Neural progenitor cell (in vitro differentiated cells): ENCODE measurements around the gene IFI30. TPM values are rescaled to one million over a fixed set of nuclear protein-coding genes. Genes with fewer than 3 reads are reported as not detected.
A peak's percentile ranks its signal among the peaks of the same experiment; 100 is the strongest.

Source experiments
- DNase-seq: peaks from one replicate; pipeline ENCODE4 v3.0.0-alpha.2; 2016; ENCODE audit warnings: low spot score
- H2AFZ ChIP-seq: fragments of 200-600 bp; sonication (generic); replicated peaks from 2 replicates; pipeline ENCODE4 v1.6.1; 2016; ENCODE audit warnings: antibody characterized with exemption
- H3F3A ChIP-seq: fragments of 200-600 bp; sonication (generic); 2 replicates; pipeline ENCODE4 v1.6.1; 2016; ENCODE audit warnings: antibody characterized with exemption, low read depth
- H3K27ac ChIP-seq: fragments of 200-600 bp; sonication (generic); 2 replicates; pipeline ENCODE4 v1.5.1; 2016; ENCODE audit warnings: mild to moderate bottlenecking
- H3K27me3 ChIP-seq: fragments of 200-600 bp; sonication (generic); 2 replicates; pipeline ENCODE4 v1.6.1; 2016; ENCODE audit warnings: mild to moderate bottlenecking, moderate library complexity
- H3K36me3 ChIP-seq: fragments of 200-600 bp; sonication (generic); 2 replicates; pipeline ENCODE4 v1.5.1; 2016
- H3K4me1 ChIP-seq: fragments of 200-600 bp; sonication (generic); 2 replicates; pipeline ENCODE4 v1.6.1; 2016; ENCODE audit warnings: mixed run types
- H3K4me2 ChIP-seq: fragments of 200-600 bp; sonication (generic); 2 replicates; pipeline ENCODE4 v1.6.1; 2016
- H3K4me3 ChIP-seq: fragments of 200-600 bp; sonication (generic); 2 replicates; pipeline ENCODE4 v1.5.1; 2016
- H3K79me2 ChIP-seq: fragments of 200-600 bp; sonication (generic); 2 replicates; pipeline ENCODE4 v1.6.1; 2016; ENCODE audit warnings: low read depth
- H3K9ac ChIP-seq: fragments of 200-600 bp; sonication (generic); 2 replicates; pipeline ENCODE4 v1.6.1; 2016
- H3K9me3 ChIP-seq: fragments of 200-600 bp; sonication (generic); 2 replicates; pipeline ENCODE4 v1.5.1; 2016; ENCODE audit warnings: low read depth
- H4K20me1 ChIP-seq: fragments of 200-600 bp; sonication (generic); 2 replicates; pipeline ENCODE4 v1.6.1; 2016; ENCODE audit warnings: low read depth
- H3K27ac Mint-ChIP-seq: 3 replicates; pipeline ENCODE4 v1.8.0; 2021; ENCODE audit warnings: mixed read lengths
- H3K27me3 Mint-ChIP-seq: 2 replicates; pipeline ENCODE4 v1.8.0; 2022; ENCODE audit warnings: low read depth, mild to moderate bottlenecking, inconsistent platforms, moderate library complexity, mixed read lengths; ENCODE audit not compliant: insufficient read depth
- H3K36me3 Mint-ChIP-seq: 3 replicates; pipeline ENCODE4 v1.8.0; 2021; ENCODE audit warnings: mixed read lengths
- H3K4me1 Mint-ChIP-seq: 3 replicates; pipeline ENCODE4 v1.8.0; 2021; ENCODE audit warnings: mixed read lengths
- H3K4me3 Mint-ChIP-seq: 3 replicates; pipeline ENCODE4 v1.8.0; 2021; ENCODE audit warnings: mild to moderate bottlenecking, moderate library complexity, mixed read lengths
- H3K9me3 Mint-ChIP-seq: 3 replicates; pipeline ENCODE4 v1.8.0; 2020; ENCODE audit warnings: mixed read lengths
- EZH2 ChIP-seq: fragments of 200-600 bp; sonication (generic); IDR thresholded peaks from 2 replicates; pipeline ENCODE4 v1.6.1; 2017; ENCODE audit warnings: antibody characterized with exemption, mild to moderate bottlenecking, moderate library complexity
- EZH2phosphoT487 ChIP-seq: fragments of 200-600 bp; sonication (generic); IDR thresholded peaks from 2 replicates; pipeline ENCODE4 v1.6.1; 2017; ENCODE audit warnings: antibody characterized with exemption
- total RNA-seq: library from RNA; depleted of rRNA; stranded (reverse); fragments of >200 nt; gene quantifications from 2 replicates; pipeline ENCODE4 v1.2.3, GENCODE V29; 2015; ENCODE audit warnings: low replicate concordance
- TF ChIP-seq, protein P1 (sequence below): fragments of 200-600 bp; sonication (generic); IDR thresholded peaks from 2 replicates; pipeline ENCODE4 v1.5.1; 2017; ENCODE audit warnings: antibody characterized with exemption, mild to moderate bottlenecking

The IFI30 gene
- total RNA-seq, 1 donor from 2014 or later: not detected

DNA sequence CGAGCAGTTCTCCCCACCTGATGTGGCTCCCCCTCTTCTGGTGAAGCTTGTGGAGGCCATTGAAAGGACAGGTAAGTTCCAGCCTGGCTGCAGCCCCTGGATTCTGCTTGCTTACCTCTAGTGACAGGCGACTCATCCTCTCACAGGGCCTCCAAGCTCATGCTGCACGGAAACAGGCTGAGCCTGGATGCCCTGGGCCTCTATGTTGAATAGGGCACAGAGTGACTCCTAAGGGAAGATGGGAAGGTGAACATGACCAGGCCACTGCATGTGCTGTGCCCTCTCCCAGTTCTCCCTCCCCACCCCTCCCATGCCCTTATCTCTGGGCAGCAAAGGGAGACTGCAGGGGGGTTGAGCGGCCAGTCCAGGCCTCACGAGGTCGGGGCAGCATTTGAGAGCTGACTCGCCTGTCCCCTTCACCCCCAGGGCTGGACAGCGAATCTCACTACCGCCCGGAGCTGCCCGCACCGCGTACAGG lies 13.1 kb upstream of the IFI30 start:
- Histone ChIP-seq H3K36me3 (no peaks in the 10 kb centered on the region), H3K27ac (no peak overlapping the region), H3K4me3 (no peak overlapping the region), H3K4me2 (peak overlapping the region; percentile 60), H3K27me3 (no peaks in the 10 kb centered on the region), H4K20me1 (peaks cover 17% of the 10 kb centered on the region), H3K9ac (no peak overlapping the region), H3K4me1 (peaks cover 14% of the 10 kb centered on the region), H3K79me2 (peaks cover 4% of the 10 kb centered on the region), H3F3A (peaks cover 20% of the 10 kb centered on the region), H3K9me3 (no peaks in the 10 kb centered on the region), H2AFZ (no peak overlapping the region)
- H3K4me3 Mint-ChIP-seq: no peak overlapping the region
- TF ChIP-seq EZH2phosphoT487 (no peak), EZH2 (no peak)
- TF ChIP-seq, protein P1, sequence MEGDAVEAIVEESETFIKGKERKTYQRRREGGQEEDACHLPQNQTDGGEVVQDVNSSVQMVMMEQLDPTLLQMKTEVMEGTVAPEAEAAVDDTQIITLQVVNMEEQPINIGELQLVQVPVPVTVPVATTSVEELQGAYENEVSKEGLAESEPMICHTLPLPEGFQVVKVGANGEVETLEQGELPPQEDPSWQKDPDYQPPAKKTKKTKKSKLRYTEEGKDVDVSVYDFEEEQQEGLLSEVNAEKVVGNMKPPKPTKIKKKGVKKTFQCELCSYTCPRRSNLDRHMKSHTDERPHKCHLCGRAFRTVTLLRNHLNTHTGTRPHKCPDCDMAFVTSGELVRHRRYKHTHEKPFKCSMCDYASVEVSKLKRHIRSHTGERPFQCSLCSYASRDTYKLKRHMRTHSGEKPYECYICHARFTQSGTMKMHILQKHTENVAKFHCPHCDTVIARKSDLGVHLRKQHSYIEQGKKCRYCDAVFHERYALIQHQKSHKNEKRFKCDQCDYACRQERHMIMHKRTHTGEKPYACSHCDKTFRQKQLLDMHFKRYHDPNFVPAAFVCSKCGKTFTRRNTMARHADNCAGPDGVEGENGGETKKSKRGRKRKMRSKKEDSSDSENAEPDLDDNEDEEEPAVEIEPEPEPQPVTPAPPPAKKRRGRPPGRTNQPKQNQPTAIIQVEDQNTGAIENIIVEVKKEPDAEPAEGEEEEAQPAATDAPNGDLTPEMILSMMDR: no peak
- H3K27ac Mint-ChIP-seq: peak overlapping the region; percentile 85
- peaks cover 10% of the 10 kb centered on the region for H3K36me3 Mint-ChIP-seq
- no peaks in the 10 kb centered on the region for H3K9me3 Mint-ChIP-seq
- peaks cover 7% of the 10 kb centered on the region for H3K27me3 Mint-ChIP-seq
- DNase-seq: no peak
- peaks cover 21% of the 10 kb centered on the region for H3K4me1 Mint-ChIP-seq

DNA sequence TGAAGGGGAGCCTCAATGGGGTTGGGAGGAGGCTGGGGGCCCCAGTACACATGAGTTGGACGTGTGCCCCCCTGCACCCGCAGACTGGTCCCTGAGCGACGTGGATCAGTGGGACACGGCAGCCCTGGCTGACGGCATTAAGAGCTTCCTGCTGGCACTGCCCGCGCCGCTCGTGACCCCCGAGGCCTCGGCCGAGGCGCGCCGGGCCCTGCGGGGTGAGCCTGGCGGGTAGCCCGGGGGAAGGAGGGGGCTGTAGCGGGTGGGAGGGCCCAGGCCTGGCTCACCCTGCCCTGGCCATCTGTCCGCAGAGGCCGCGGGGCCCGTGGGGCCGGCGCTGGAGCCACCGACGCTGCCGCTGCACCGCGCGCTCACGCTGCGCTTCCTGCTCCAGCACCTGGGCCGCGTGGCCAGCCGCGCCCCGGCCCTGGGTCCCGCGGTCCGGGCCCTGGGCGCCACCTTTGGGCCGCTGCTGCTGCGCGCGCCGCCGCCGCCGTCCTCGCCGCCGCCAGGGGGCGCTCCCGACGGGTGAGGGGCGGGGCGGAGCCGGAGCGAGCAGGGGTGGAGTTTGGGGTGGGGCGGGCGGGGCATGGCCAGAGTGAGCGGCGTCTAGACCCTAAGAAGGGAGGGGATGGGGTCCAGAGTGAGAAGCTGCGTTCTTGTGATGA lies 12.5 kb upstream of the IFI30 start:
- DNase-seq: peak; percentile 88

DNA sequence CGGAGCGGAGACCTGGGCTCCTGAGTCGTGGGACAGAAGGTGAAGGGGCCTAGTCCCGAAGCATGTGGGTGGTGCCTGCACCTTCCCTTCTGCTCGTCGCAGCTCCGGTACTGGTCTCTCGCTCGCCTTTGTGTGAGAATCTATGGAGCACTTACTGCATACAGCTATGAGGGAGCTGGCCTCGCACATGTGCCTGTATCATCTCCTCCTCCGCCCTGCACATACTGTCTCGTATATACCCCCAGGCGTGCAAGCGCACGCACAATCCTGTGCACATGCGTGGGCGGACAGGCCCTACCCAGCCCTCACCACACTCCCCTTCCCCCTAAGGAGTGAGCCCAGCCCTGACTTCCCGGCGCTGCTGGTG lies 12.0 kb upstream of the IFI30 start:
- Mint-ChIP-seq H3K27ac (no peak overlapping the region), H3K4me3 (peak overlapping the region; percentile 57), H3K9me3 (no peaks in the 10 kb centered on the region), H3K4me1 (peaks cover 15% of the 10 kb centered on the region), H3K27me3 (peaks cover 7% of the 10 kb centered on the region), H3K36me3 (peaks cover 12% of the 10 kb centered on the region)
- H3K79me2 ChIP-seq: peaks cover 4% of the 10 kb centered on the region
- H3K4me1 ChIP-seq: peaks cover 14% of the 10 kb centered on the region
- H3K4me2 ChIP-seq: peak overlapping the region; percentile 48
- no peak overlapping the region for H3K4me3 ChIP-seq
- peaks cover 19% of the 10 kb centered on the region for H3F3A ChIP-seq
- TF ChIP-seq, protein P1: no peak
- TF ChIP-seq EZH2 (no peak), EZH2phosphoT487 (no peak)
- DNase-seq: no peak
- no peaks in the 10 kb centered on the region for H3K27me3 ChIP-seq
- peaks cover 13% of the 10 kb centered on the region for H4K20me1 ChIP-seq
- H3K9ac ChIP-seq: no peak overlapping the region
- no peaks in the 10 kb centered on the region for H3K9me3 ChIP-seq
- no peak overlapping the region for H3K27ac ChIP-seq
- H2AFZ ChIP-seq: no peak overlapping the region
- H3K36me3 ChIP-seq: no peaks in the 10 kb centered on the region

More for the DNA sequence above, 12.5 kb upstream of the IFI30 start:
- TF ChIP-seq, protein P1: peak; percentile 59
- TF ChIP-seq EZH2: no peak
- no peak for TF ChIP-seq EZH2phosphoT487
- no peak overlapping the region for H2AFZ ChIP-seq
- H4K20me1 ChIP-seq: peaks cover 15% of the 10 kb centered on the region
- peak overlapping the region; percentile 60 for H3K4me2 ChIP-seq
- H3K27ac Mint-ChIP-seq: no peak overlapping the region
- peak overlapping the region; percentile 57 for H3K4me3 Mint-ChIP-seq
- peaks cover 15% of the 10 kb centered on the region for H3K36me3 Mint-ChIP-seq
- peaks cover 20% of the 10 kb centered on the region for H3F3A ChIP-seq
- H3K4me1 Mint-ChIP-seq: peaks cover 20% of the 10 kb centered on the region
- H3K79me2 ChIP-seq: peaks cover 4% of the 10 kb centered on the region
- no peaks in the 10 kb centered on the region for H3K27me3 ChIP-seq
- no peaks in the 10 kb centered on the region for H3K9me3 ChIP-seq
- H3K27me3 Mint-ChIP-seq: peaks cover 7% of the 10 kb centered on the region
- H3K9me3 Mint-ChIP-seq: no peaks in the 10 kb centered on the region
- H3K4me1 ChIP-seq: peaks cover 14% of the 10 kb centered on the region
- no peak overlapping the region for H3K4me3 ChIP-seq
- no peak overlapping the region for H3K9ac ChIP-seq
- H3K27ac ChIP-seq: no peak overlapping the region
- H3K36me3 ChIP-seq: no peaks in the 10 kb centered on the region
